GM21723 (cell line): ENCODE data around the gene PARP1.

Source experiments
- ATAC-seq: cut with Tn5 transposase; IDR thresholded peaks from one replicate; pipeline ENCODE4 v1.9.1; 2021; ENCODE audit warnings: mild to moderate bottlenecking, moderate library complexity; ENCODE audit not compliant: unreplicated experiment

Gene PARP1

DNA sequence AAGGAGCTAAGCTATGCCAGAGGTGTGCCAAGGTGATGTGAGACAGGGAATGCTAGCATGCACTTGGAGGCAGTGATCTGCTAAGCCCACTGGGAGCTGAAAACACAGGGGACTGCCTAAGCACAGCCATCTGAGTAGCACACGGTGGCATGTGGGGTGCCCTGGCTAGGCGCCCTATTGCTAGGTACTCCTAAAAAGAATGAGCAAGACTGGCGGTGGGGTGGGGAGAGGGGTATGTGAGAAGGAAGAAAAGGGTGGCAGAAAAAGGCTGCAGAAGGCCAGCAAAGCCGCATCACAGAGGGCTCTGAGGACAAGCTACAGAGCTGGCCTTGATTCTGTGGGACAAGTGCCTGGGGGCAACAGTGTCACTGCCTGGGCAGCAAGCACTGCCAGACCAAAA is 23.9 kb downstream of the PARP1 start:
- ATAC-seq: no peak

DNA sequence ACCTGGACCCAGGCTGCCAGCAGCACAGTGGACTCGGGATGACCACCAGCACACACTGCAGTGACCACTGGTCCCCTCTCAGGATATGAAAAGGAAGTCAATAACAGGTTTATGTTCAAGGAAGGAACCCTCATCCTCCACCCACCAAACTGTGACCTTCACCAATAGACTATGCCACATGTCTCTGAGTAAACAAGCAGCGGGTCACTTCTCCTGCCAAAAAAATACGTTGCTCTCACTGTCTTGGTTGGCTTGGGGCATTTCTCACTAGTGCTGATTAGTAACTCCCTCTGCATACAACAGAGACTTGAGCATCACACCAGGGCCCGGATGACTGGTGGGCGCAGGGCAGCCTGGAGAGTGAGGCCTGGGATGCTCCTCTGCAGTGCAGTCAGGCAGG is 25.9 kb downstream of the PARP1 start:
- no peak for ATAC-seq

- no peak for ATAC-seq
These were observed 26.5 kb downstream of the PARP1 start for GRCh38 chr1:226381226-226381998.

DNA sequence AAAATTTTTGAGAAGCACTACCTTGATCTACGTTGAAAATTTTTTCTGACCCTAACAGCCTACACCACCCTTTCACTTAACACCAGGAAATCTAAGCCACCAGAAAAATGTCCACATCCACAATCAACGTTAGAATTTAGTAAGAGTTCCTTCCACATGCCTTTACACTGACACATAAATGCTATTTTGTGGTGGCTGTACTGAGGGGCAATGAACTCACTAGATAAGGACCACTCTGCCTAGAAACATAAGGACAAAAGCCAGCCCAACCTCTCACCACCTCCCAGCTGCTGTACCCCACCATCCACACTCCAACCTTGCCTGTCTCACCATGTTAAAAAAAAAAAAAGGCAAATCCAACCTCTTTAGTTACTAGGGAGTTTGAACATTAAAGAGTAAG is 29.8 kb downstream of the PARP1 start:
- ATAC-seq: no peak

GRCh38 chr1:226376300-226376699 is 31.6 kb downstream of the PARP1 start:
- ATAC-seq: no peak

- no peak for ATAC-seq
These were observed 34.5 kb downstream of the PARP1 start for GRCh38 chr1:226373376-226373775.

DNA sequence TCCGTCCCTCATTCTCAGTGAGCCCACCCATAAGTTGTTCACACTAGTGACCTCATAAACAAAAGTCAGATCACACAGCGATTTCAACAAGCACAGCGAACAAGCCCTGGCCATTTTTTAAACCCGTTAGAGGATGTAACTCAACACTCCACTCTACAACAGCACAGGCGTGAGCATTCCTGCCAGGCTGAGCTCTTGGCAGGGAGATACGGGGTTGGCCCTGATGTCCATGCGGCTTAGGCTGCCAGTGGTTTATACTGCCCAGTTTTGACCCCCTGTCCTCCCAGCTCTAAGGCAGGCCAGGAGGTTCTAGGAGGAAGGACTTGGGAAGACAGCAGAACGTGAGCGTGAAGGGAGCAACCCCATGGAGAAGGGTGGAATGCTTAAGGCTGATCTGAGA is 35.0 kb downstream of the PARP1 start:
- ATAC-seq: no peak

DNA sequence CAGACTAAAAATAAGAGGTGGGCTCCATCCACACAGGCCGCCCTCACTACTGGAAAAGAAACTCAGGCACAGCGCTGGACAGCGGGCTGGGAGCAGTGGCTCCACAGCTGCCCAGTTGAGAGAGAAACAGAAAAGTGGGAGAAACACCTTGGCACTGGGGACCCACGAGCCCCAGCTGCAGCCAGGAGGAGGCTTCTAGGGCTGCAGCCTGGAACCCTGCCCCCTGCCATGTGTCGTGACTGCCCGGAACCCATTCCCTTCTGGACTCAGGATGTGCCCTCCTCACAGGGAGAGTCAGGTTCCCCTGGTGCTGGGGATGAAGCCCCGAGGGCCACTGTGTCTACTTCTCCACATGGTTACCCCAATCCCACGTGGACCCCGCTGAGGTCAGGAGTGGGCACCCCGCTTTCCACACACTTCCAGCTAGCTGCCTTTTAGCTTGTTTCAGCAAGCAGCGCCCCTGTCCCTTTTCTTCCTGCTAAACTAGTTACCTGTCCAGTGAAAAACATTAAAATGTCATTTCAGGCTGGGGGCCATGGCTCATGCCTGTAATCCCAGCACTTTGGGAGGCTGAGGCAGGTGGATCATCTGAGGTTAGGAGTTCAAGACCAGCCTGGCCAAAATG is 35.9 kb downstream of the PARP1 start:
- ATAC-seq: no peak

DNA sequence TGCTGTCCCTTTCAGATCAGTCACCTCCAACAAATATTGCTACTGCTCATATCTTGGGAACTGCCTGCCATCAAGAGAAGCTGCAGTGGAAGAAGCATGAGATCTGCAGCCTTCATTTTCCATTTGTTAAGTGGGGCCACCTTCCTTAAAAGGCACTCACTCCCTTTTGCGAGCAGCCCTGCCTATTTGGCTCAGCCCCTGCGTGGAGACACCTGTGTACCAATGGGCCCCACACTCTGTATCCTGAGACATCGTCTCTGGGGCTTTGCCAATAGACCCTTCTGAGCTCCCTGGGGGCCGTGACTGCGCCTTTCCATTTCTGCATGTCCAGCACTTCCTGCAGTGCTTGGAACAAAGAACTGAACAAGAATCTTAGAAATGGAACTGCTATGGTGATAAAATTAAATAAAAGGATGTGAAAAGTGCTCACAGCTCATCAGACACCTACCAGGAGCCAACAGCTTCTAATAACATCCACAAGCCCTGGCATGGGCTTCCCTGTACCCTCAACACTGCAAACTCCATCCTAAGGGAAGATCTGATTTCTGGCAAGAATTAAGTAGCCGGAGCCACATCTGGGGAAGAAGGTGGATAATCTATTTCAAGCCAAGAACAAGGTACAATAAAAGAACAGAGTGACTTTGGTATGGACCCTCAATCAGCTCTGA is 36.7 kb downstream of the PARP1 start:
- ATAC-seq: peak; percentile 19

DNA sequence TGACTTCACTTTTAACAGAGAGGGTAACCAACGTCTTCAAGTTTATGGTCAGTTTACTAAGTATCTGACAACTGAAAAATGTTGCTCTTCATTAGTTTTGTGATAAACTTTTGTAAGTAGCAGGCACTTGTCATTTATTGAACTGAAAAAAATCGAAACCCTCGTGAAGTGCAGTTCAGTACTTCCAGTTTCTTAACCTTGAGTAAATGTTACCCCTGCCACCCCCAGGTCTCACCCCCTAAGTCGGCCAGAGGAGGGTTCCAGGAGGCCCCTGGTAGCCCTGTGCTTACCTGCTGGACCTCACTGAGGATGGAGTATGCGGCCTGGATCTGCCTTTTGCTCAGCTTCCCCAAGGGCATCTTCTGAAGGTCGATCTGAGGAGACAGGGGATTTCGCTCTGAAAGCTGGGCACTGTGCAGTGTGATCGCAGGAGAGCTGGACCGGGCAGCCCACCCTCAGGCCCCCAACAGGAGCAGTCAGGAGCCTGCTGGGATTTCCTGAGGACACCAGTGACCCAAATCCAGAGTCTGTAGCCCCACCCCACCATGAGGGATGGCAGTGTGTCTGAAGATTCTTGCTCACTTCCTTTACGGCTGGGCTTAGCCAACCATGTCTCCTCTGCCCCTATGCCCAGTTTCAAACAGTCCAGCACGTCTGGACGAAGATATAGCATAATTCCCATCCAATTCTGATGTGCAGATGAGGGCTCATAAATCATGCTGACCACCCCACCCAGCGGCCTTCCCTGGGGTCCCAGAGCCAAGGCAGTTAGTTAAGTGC is 37.6 kb downstream of the PARP1 start:
- ATAC-seq: peak; percentile 76

DNA sequence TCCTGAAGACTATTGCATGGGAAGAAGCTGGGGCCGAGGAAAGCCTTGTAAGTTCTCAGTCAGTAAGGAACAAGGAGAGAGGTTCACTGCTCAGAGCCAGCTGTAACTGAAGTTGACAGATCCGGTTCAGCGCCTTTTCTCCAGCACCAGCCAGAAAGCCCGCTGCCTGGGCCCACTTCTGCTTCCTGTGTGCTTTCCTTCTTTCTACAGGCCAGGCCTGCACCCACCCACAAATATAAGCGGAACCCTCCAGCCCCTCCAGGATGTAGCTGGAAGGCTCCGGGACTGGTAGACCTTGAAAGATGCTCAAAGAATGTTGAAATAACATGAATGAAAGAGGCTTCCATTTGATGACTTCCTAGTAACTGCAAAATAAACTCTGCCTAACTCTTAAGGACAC is 38.8 kb downstream of the PARP1 start:
- no peak for ATAC-seq

- ATAC-seq: no peak
These were observed 41.6 kb downstream of the PARP1 start for GRCh38 chr1:226366290-226366689.

DNA sequence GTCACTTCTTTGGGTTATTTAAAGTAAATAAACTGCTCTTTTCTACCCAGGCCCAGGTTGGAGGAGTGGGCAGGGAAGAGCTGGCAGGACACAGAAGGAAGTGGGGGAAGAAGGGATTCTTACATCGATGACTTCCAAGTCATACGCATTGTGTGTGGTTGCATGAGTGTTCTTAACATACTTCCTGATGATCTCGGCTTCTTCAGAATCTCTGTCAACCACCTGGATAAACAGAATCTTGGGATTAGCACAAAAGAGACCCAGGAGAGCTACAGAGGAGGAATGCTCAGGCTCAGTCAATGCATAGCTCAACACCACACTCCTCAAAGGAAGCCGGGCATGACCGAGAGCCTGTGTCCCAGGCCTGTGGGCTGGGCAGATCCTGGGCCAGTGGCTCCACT is 42.1 kb downstream of the PARP1 start:
- ATAC-seq: no peak

DNA sequence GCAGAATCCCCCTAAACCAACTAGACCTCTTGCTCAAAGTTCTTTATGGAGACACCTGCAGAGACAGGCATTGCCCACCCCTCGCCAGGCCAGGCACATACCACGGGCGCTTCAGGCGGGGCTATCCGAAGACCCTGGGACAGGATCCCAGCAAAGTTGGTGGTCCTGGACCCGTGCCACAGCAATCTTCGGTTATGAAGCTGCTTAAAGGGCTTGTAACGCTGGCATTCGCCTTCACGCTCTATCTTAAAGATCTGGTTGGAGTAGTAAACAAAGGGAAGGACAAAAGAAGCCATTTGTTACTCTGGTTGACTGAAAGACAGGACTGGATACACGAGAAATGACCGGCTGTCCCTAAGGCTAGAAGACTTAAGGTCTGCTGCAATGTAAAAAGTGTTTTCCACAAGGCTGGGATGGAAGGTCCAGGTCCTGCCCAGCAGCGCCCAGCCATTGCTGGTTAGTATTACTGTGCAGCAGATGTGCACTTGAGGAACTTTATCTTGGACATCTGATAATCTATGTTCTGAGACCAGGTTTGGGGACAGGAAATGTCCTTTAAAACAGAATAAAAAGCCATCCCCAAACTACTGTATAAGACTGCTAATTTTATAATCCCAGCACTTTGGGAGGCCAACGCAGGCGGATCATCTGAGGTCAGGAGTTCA is 42.9 kb downstream of the PARP1 start:
- ATAC-seq: no peak

DNA sequence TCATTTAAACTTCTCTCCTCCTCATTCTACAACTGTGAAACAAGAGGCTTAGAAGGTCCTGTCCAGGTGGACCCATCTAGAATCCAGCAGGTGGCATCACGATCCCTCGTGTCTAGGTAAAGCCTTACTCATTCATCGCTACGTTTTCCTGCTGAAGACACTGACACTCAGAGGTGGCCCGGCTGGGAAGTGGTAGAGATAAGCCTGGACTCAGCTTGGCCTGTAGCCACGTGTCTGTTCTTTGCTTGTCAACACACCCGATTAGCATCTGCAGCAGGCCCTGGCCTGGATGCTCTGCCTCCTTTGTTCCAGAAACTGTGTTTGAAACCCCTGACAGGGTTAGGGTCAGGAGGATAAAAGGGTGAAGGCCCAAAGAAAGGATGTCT is 43.4 kb downstream of the PARP1 start:
- ATAC-seq: no peak

DNA sequence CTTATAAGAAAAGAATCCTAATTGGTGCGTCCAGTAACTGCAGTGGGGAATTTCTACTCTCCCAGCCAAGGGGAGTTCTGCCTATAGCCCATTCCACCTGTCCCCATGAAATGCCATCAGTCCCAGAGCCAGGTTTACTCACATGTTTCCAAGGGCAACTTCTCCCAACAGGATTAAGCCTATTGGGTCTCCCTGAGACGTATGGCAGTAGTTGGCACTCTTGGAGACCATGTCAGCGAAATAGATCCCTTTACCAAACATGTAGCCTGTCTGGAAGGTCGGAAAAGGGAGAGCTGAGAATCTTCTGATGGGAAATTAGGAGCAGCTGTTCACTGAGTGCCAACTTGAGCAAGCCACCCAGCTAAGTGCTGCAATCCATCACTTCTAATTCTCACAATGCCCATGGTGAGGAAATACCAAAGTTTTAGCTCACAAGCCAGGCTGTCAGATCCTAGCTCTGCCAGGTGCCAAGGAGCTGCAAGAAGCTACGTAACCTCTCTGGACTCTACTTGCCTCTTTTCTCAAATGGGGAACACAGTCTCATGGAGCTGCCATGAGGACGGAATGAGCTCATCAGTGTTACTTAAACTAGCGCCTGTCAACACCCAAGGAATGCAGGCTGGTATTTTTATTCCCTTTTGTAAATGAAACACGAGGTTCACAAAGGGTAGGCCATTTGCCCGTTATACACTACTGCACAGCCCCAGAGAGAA is 43.9 kb downstream of the PARP1 start:
- no peak for ATAC-seq

DNA sequence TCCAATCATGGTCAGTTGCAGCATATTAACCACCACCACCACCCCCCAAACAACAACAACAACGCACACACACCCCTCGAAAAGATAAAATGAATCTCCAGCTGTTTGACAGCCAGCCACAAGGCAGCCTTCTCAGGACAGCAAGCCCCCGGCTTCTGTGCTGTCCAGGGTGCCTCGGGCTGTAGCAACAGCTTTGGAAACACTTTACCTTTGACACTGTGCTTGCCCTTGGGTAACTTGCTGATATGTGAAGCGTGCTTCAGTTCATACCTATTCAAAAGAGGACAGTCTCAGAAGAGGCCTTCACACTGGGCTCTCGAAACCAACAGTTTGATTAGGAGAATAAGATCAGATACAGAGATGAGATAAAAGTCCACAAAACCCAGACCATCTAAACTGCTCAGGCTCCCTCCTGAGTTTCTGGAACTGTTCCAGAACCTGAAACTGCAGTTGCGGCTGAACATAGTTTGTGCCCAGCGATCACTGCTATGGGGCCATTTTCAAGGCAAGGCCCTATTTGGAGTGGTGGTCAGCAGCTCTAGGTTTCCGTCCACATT is 44.9 kb downstream of the PARP1 start:
- no peak for ATAC-seq

DNA sequence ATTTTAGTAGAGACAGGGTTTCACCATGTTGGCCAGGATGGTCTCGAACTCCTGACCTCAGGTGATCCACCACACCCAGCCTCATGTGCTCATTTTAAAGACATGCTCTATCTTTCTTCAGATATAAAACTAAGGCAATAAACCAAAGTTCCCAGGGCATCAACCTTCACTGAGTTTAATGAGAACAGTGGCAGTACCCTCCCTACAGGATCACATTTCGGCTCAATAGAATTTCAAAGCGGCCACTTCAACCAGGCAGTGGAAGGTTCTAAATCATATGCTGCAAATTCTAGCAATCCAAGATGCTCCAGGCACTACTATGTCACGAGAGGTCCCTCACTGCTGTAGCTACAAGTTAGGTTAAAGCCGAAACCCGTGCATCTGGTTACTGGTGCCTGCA is 45.5 kb downstream of the PARP1 start:
- no peak for ATAC-seq

GRCh38 chr1:226360106-226360746 is 47.7 kb downstream of the PARP1 start:
- peak; percentile 58 for ATAC-seq
